Measurements from ENCODE around the gene TCF7L1.
"Not testable (repeated sequence)": the region's sequence is repeated elsewhere in the genome, so short reads cannot be mapped to it uniquely, and the experiment has no call there.

DNA sequence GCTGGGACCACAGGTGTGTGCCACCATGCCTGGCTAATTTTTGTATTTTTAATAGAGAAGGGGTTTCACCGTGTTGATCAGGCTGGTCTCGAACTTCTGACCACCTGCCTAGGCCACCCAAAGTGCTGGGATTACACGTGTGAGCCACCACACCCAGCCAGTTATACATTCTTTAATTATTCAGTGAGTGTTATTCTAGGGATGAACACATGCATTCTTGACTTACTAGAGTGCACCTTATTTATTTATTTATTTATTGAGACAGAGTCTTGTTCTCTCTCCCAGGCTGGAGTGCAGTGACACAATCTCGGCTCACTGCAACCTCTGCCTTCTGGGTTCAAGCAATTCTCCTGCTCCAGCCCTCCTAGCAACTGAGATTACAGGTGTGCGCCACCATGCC lies 6.7 kb upstream of the TCF7L1 start:
- TF ChIP-seq CTCF (conservative IDR thresholded peaks at IDR 0.05; ENCODE audit: low read length); EZH2phosphoT487 (IDR thresholded peaks at IDR 0.05; ENCODE audit: borderline replicate concordance): not testable (repeated sequence)
